IPS-20b (cell line): ENCODE data around the gene BCAR3.

ENCODE experiments used
- H3K27ac ChIP-seq: one replicate; pipeline ENCODE4 v1.5.1; 2013; ENCODE audit warnings: low read length
- H3K27me3 ChIP-seq: 2 replicates; pipeline ENCODE4 v1.6.1; 2013; ENCODE audit warnings: mild to moderate bottlenecking, low read length, inconsistent platforms; ENCODE audit not compliant: insufficient read depth
- H3K36me3 ChIP-seq: 2 replicates; pipeline ENCODE4 v1.6.1; 2013; ENCODE audit warnings: low read depth, mild to moderate bottlenecking, inconsistent platforms, low read length, moderate library complexity; ENCODE audit not compliant: insufficient read depth
- H3K4me1 ChIP-seq: 2 replicates; pipeline ENCODE4 v1.6.1; 2013; ENCODE audit warnings: mild to moderate bottlenecking, control low read depth, inconsistent platforms, low read length, moderate library complexity; ENCODE audit not compliant: insufficient read depth
- H3K4me3 ChIP-seq: 2 replicates; pipeline ENCODE4 v1.5.1; 2013; ENCODE audit warnings: mild to moderate bottlenecking, low read length, inconsistent platforms
- H3K9ac ChIP-seq: 2 replicates; pipeline ENCODE4 v1.6.1; 2013; ENCODE audit warnings: low read depth, mild to moderate bottlenecking, inconsistent platforms, low read length, moderate library complexity
- H3K9me3 ChIP-seq: 2 replicates; pipeline ENCODE4 v1.6.1; 2013; ENCODE audit warnings: mild to moderate bottlenecking, low read depth, low read length, inconsistent platforms; ENCODE audit not compliant: insufficient read depth

The BCAR3 gene

GRCh38 chr1:93533677-93534076 lies 148.0 kb downstream of the BCAR3 start:
- no peak overlapping the region for H3K9ac ChIP-seq
- H3K9me3 ChIP-seq: no peaks in the 10 kb centered on the region
- H3K27ac ChIP-seq: no peak overlapping the region
- H3K4me3 ChIP-seq: no peak overlapping the region
- H3K4me1 ChIP-seq: no peaks in the 10 kb centered on the region
- H3K27me3 ChIP-seq: no peaks in the 10 kb centered on the region
- peaks cover 88% of the 10 kb centered on the region for H3K36me3 ChIP-seq

- Histone ChIP-seq H3K36me3 (peaks cover 91% of the 10 kb centered on the region), H3K9me3 (no peaks in the 10 kb centered on the region), H3K27ac (no peak overlapping the region), H3K4me3 (no peak overlapping the region), H3K27me3 (no peaks in the 10 kb centered on the region), H3K9ac (no peak overlapping the region), H3K4me1 (no peaks in the 10 kb centered on the region; the same call in 1 of the 2 replicates)
Measured at GRCh38 chr1:93532780-93533378, 148.8 kb downstream of the BCAR3 start.

- H3K4me3 ChIP-seq: no peak overlapping the region
- H3K9ac ChIP-seq: no peak overlapping the region
- no peak overlapping the region for H3K27ac ChIP-seq
- H3K36me3 ChIP-seq: peaks cover 91% of the 10 kb centered on the region
- H3K9me3 ChIP-seq: no peaks in the 10 kb centered on the region
- H3K4me1 ChIP-seq: no peaks in the 10 kb centered on the region; the same call in 1 of the 2 replicates
- H3K27me3 ChIP-seq: no peaks in the 10 kb centered on the region
Measured at GRCh38 chr1:93531193-93531592, 150.4 kb downstream of the BCAR3 start.

- Histone ChIP-seq H3K27me3 (no peaks in the 10 kb centered on the region), H3K9ac (no peak overlapping the region), H3K4me3 (no peak overlapping the region), H3K36me3 (peaks cover 93% of the 10 kb centered on the region), H3K9me3 (no peaks in the 10 kb centered on the region), H3K27ac (no peak overlapping the region), H3K4me1 (no peaks in the 10 kb centered on the region; the same call in 1 of the 2 replicates)
Measured at GRCh38 chr1:93528412-93528811, 153.2 kb downstream of the BCAR3 start.

- Histone ChIP-seq H3K27me3 (no peaks in the 10 kb centered on the region), H3K4me3 (no peak overlapping the region), H3K27ac (no peak overlapping the region), H3K9ac (no peak overlapping the region), H3K4me1 (no peaks in the 10 kb centered on the region; the same call in 1 of the 2 replicates), H3K36me3 (peaks cover 85% of the 10 kb centered on the region), H3K9me3 (no peaks in the 10 kb centered on the region)
Measured at GRCh38 chr1:93526431-93526830, 155.2 kb downstream of the BCAR3 start.

- no peaks in the 10 kb centered on the region; the same call in 1 of the 2 replicates for H3K4me1 ChIP-seq
- H3K4me3 ChIP-seq: no peak overlapping the region
- H3K9ac ChIP-seq: no peak overlapping the region
- no peaks in the 10 kb centered on the region for H3K9me3 ChIP-seq
- H3K36me3 ChIP-seq: peaks cover 75% of the 10 kb centered on the region
- no peaks in the 10 kb centered on the region for H3K27me3 ChIP-seq
- H3K27ac ChIP-seq: no peak overlapping the region
Measured at GRCh38 chr1:93525431-93525830, 156.2 kb downstream of the BCAR3 start.

- Histone ChIP-seq H3K4me3 (no peak overlapping the region), H3K9ac (no peak overlapping the region), H3K9me3 (no peaks in the 10 kb centered on the region), H3K27me3 (no peaks in the 10 kb centered on the region), H3K27ac (no peak overlapping the region), H3K4me1 (no peaks in the 10 kb centered on the region), H3K36me3 (peaks cover 49% of the 10 kb centered on the region)
Measured at GRCh38 chr1:93522721-93523120, 158.9 kb downstream of the BCAR3 start.

GRCh38 chr1:93521618-93522017 lies 160.0 kb downstream of the BCAR3 start:
- no peak overlapping the region for H3K9ac ChIP-seq
- H3K27me3 ChIP-seq: no peaks in the 10 kb centered on the region
- H3K27ac ChIP-seq: no peak overlapping the region
- no peak overlapping the region for H3K4me3 ChIP-seq
- no peaks in the 10 kb centered on the region for H3K9me3 ChIP-seq
- no peaks in the 10 kb centered on the region for H3K4me1 ChIP-seq
- H3K36me3 ChIP-seq: peaks cover 39% of the 10 kb centered on the region

GRCh38 chr1:93519199-93519829 lies 162.3 kb downstream of the BCAR3 start:
- no peak overlapping the region for H3K9ac ChIP-seq
- H3K36me3 ChIP-seq: peaks cover 17% of the 10 kb centered on the region
- no peaks in the 10 kb centered on the region for H3K27me3 ChIP-seq
- H3K4me1 ChIP-seq: no peaks in the 10 kb centered on the region
- H3K27ac ChIP-seq: no peak overlapping the region
- no peak overlapping the region for H3K4me3 ChIP-seq
- H3K9me3 ChIP-seq: no peaks in the 10 kb centered on the region

- Histone ChIP-seq H3K36me3 (peaks cover 10% of the 10 kb centered on the region), H3K27me3 (no peaks in the 10 kb centered on the region), H3K27ac (no peak overlapping the region), H3K4me1 (no peaks in the 10 kb centered on the region), H3K9me3 (no peaks in the 10 kb centered on the region), H3K9ac (no peak overlapping the region), H3K4me3 (no peak overlapping the region)
Measured at GRCh38 chr1:93518516-93518915, 163.1 kb downstream of the BCAR3 start.

- Histone ChIP-seq H3K36me3 (no peaks in the 10 kb centered on the region; the same call in 1 of the 2 replicates), H3K27me3 (no peaks in the 10 kb centered on the region), H3K9me3 (no peaks in the 10 kb centered on the region), H3K27ac (no peak overlapping the region), H3K4me3 (no peak overlapping the region), H3K4me1 (no peaks in the 10 kb centered on the region), H3K9ac (no peak overlapping the region)
Measured at GRCh38 chr1:93516164-93516563, 165.5 kb downstream of the BCAR3 start.
